IMR-90 (cell line): ENCODE data around the gene ZNF584. TPM values are rescaled to one million over a fixed set of nuclear protein-coding genes. Genes with fewer than 3 reads are reported as not detected.
"Not testable (repeated sequence)": the region's sequence is repeated elsewhere in the genome, so short reads cannot be mapped to it uniquely, and the experiment has no call there.

Experiments
- ATAC-seq: fragments of 200-7000 bp; cut with Tn5 transposase; 2 replicates; pipeline ENCODE4 v1.9.1; 2020; ENCODE audit warnings: low read depth, mild to moderate bottlenecking, moderate library complexity
- BruUV-seq: library from RNA; stranded (reverse); fragments of 400-500 nt; replicated peaks from 2 replicates; lab custom pipeline; 2021; lab: Mats Ljungman, UMichigan
- CTCF ChIA-PET: fragments of 300-600 bp; formaldehyde crosslinking; extraction: SDS; loops from one replicate; lab custom pipeline; 2021; ENCODE audit warnings: antibody characterized with exemption; lab: Yijun Ruan, JAX
- POLR2A ChIA-PET: fragments of 300-600 bp; sonication (Branson Sonifier 250); formaldehyde crosslinking; loops from one replicate; lab custom pipeline; 2022; ENCODE audit warnings: antibody characterized with exemption; ENCODE audit not compliant: unreplicated experiment; lab: Charles Lee
- DNase-seq: peaks from one replicate; pipeline ENCODE4 v3.0.0; 2013
- H2AFZ ChIP-seq: replicated peaks from 2 replicates; pipeline ENCODE3; 2013; ENCODE audit warnings: low read length, mild to moderate bottlenecking; ENCODE audit not compliant: poor library complexity
- H2AK5ac ChIP-seq: 2 replicates; pipeline ENCODE4 v1.6.1; 2013; ENCODE audit warnings: low read depth, low read length, inconsistent platforms
- H2AK9ac ChIP-seq: replicated peaks from 2 replicates; pipeline ENCODE3; 2013; ENCODE audit warnings: mild to moderate bottlenecking, low read depth, low read length, moderate library complexity; ENCODE audit not compliant: poor library complexity
- H2BK120ac ChIP-seq: 2 replicates; pipeline ENCODE4 v1.6.1; 2013; ENCODE audit warnings: low read depth, low read length, inconsistent platforms
- H2BK15ac ChIP-seq: 3 replicates; pipeline ENCODE4 v1.6.1; 2013; ENCODE audit warnings: low read depth, low read length, inconsistent platforms
- H2BK20ac ChIP-seq: 2 replicates; pipeline ENCODE4 v1.6.1; 2013; ENCODE audit warnings: low read depth, mild to moderate bottlenecking, inconsistent platforms, low read length, moderate library complexity
- H2BK5ac ChIP-seq: 2 replicates; pipeline ENCODE4 v1.6.1; 2013; ENCODE audit warnings: mild to moderate bottlenecking, low read depth, low read length, inconsistent platforms; ENCODE audit not compliant: poor library complexity, severe bottlenecking
- H3K14ac ChIP-seq: replicated peaks from 2 replicates; pipeline ENCODE4 v1.6.1; 2013; ENCODE audit warnings: low read depth, low read length, inconsistent platforms
- H3K18ac ChIP-seq: 2 replicates; pipeline ENCODE4 v1.6.1; 2013; ENCODE audit warnings: low read depth, low read length, control low read depth
- H3K23ac ChIP-seq: 2 replicates; pipeline ENCODE4 v1.6.1; 2013; ENCODE audit warnings: low read depth, low read length, inconsistent platforms
- H3K27ac ChIP-seq: 2 replicates; pipeline ENCODE4 v1.5.1; 2013; ENCODE audit warnings: mild to moderate bottlenecking, control low read depth, low read length; ENCODE audit not compliant: insufficient read depth
- H3K27me3 ChIP-seq: 2 replicates; pipeline ENCODE4 v1.6.1; 2013; ENCODE audit warnings: low read length; ENCODE audit not compliant: control insufficient read depth, insufficient read depth
- H3K36me3 ChIP-seq: 2 replicates; pipeline ENCODE4 v1.6.1; 2013; ENCODE audit warnings: low read length, mixed read lengths; ENCODE audit not compliant: control insufficient read depth, insufficient read depth
- H3K4ac ChIP-seq: 2 replicates; pipeline ENCODE4 v1.6.1; 2013; ENCODE audit warnings: low read depth, low read length, inconsistent platforms
- H3K4me1 ChIP-seq: 2 replicates; pipeline ENCODE4 v1.6.1; 2013; ENCODE audit warnings: low read length, mixed read lengths; ENCODE audit not compliant: control insufficient read depth, insufficient read depth
- H3K4me2 ChIP-seq: 2 replicates; pipeline ENCODE4 v1.6.1; 2013; ENCODE audit warnings: low read depth, mild to moderate bottlenecking, control low read depth, low read length, moderate library complexity
- H3K4me3 ChIP-seq: 2 replicates; pipeline ENCODE4 v1.5.1; 2013; ENCODE audit warnings: low read depth, mild to moderate bottlenecking, control low read depth, low read length, moderate library complexity; ENCODE audit not compliant: insufficient read depth
- H3K56ac ChIP-seq: 2 replicates; pipeline ENCODE4 v1.6.1; 2013; ENCODE audit warnings: low read length, inconsistent platforms; ENCODE audit not compliant: insufficient read depth; ENCODE audit errors: extremely low read depth
- H3K79me1 ChIP-seq, 2 experiments: 2 replicates each; pipeline ENCODE4 v1.6.1; 2013; ENCODE audit warnings: low read length in 2 of 2, inconsistent platforms in 1 of 2, low read depth in 1 of 2
- H3K9ac ChIP-seq: 2 replicates; pipeline ENCODE4 v1.6.1; 2013; ENCODE audit warnings: low read depth, low read length, control low read depth
- H3K9me1 ChIP-seq: 2 replicates; pipeline ENCODE4 v1.6.1; 2013; ENCODE audit warnings: low read length, inconsistent platforms; ENCODE audit not compliant: insufficient read depth
- H3K9me3 ChIP-seq: 2 replicates; pipeline ENCODE4 v1.6.1; 2013; ENCODE audit warnings: low read length; ENCODE audit not compliant: control insufficient read depth, insufficient read depth
- H4K20me1 ChIP-seq: 2 replicates; pipeline ENCODE4 v1.6.1; 2013; ENCODE audit warnings: low read length, inconsistent platforms; ENCODE audit not compliant: insufficient read depth
- H4K5ac ChIP-seq: 2 replicates; pipeline ENCODE4 v1.6.1; 2013; ENCODE audit warnings: mild to moderate bottlenecking, low read depth, low read length, control low read depth
- H4K8ac ChIP-seq, 2 experiments: 2 replicates each; pipeline ENCODE4 v1.6.1; 2013; ENCODE audit warnings: low read depth in 2 of 2, low read length in 2 of 2, control low read depth in 1 of 2, inconsistent platforms in 1 of 2
- H4K91ac ChIP-seq: 2 replicates; pipeline ENCODE4 v1.6.1; 2013; ENCODE audit warnings: low read depth, low read length, inconsistent platforms; ENCODE audit not compliant: insufficient read depth
- WGBS, 2 experiments: methylation state at CpG; one replicate each; pipeline versions ENCODE4 v1.1.5 to v1.1.7; 2013; ENCODE audit warnings: missing lambda C conversion rate in 2 of 2; ENCODE audit not compliant: insufficient read length in 1 of 2; ENCODE audit errors: extremely low coverage in 2 of 2; 5-methylcytosine and 5-hydroxymethylcytosine counted together
- dilution Hi-C: fragments of 300-500 bp; cut with HindIII; formaldehyde crosslinking; loops from one replicate; pipeline ENCODE4 v1.14.3; 2018; ENCODE audit warnings: low sequenced_read_pairs; ENCODE audit not compliant: unreplicated experiment
- in situ Hi-C: fragments of 300-500 bp; cut with MboI; formaldehyde crosslinking; loops from 3 replicates; pipeline ENCODE4 v1.14.3; 2019; ENCODE audit warnings: low sequenced_read_pairs, inconsistent platforms, mixed read lengths
- intact Hi-C: fragments of 100-400 bp; cut with micrococcal nuclease; formaldehyde crosslinking; loops from 2 replicates; pipeline ENCODE4 v1.10.0; 2022
- polyA plus RNA-seq, 3 experiments: library from polyadenylated mRNA; depleted of rRNA; stranded (reverse); fragments of >200 nt; gene quantifications; 2 replicates each; pipeline ENCODE4 v1.2.3, GENCODE V29; 2012; ENCODE audit warnings: low replicate concordance in 1 of 3
- total RNA-seq: library from RNA; depleted of rRNA; stranded (reverse); fragments of >200 nt; gene quantifications from 2 replicates; pipeline ENCODE4 v1.2.3, GENCODE V29; 2012

The ZNF584 gene
- total and polyA plus RNA-seq, 2 of the 4 experiments (the other 2 are of a cell fraction) = 11.6 to 15.4 TPM

DNA sequence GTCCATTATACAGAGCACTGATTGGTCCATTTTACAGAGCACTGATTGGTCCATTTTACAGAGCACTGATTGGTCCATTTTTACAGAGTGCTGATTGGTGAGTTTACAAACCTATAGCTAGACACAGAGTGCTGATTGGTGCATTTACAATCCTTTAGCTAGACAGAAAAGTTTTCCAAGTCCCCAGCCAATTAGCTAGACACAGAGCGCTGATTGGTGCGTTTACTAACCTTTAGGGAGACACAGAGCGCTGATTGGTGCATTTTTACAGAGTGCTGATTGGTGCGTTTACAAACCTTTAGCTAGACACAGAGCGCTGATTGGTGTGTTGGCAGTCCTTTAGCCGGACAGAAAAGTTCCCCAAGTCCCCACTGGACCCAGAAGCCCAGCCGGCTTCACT lies 34.5 kb downstream of the ZNF584 start:
- H3K9me1 ChIP-seq, H3K36me3 ChIP-seq, dilution Hi-C loops, H3K4me1 ChIP-seq, H4K8ac ChIP-seq, H2AK5ac ChIP-seq, H2AFZ ChIP-seq, H4K5ac ChIP-seq, H2BK120ac ChIP-seq, H2AK9ac ChIP-seq, H2BK20ac ChIP-seq, H3K23ac ChIP-seq, H3K27me3 ChIP-seq, BruUV-seq, CTCF ChIA-PET, H3K14ac ChIP-seq, H4K20me1 ChIP-seq, in situ Hi-C loops, H2BK15ac ChIP-seq, H3K4ac ChIP-seq, H3K56ac ChIP-seq, H3K27ac ChIP-seq, H2BK5ac ChIP-seq, POLR2A ChIA-PET, H4K91ac ChIP-seq, intact Hi-C loops, ATAC-seq, H3K4me2 ChIP-seq, H3K4me3 ChIP-seq, H3K18ac ChIP-seq, H3K9ac ChIP-seq, DNase-seq: not testable (repeated sequence)
- peaks cover 10% of the 10 kb centered on the region for H3K9me3 ChIP-seq
- WGBS, 2 experiments = 81% methylated on average over 5 of the region's 7 CpGs; no CpG with 5 or more reads in 1 of the 2 experiments
- H3K79me1 ChIP-seq = peaks cover 10 to 24% of the 10 kb centered on the region in 2 experiments

GRCh38 chr19:58448860-58449259 lies 40.4 kb downstream of the ZNF584 start:
- BruUV-seq, POLR2A ChIA-PET, H3K4me1 ChIP-seq, H3K56ac ChIP-seq, H2BK20ac ChIP-seq, H4K8ac ChIP-seq, H3K9me3 ChIP-seq, H3K18ac ChIP-seq, H2AK9ac ChIP-seq, intact Hi-C loops, H4K91ac ChIP-seq, H2BK5ac ChIP-seq, H3K4me3 ChIP-seq, H2BK15ac ChIP-seq, ATAC-seq, H3K9me1 ChIP-seq, in situ Hi-C loops, H3K4ac ChIP-seq, H2BK120ac ChIP-seq, H3K27me3 ChIP-seq, H2AFZ ChIP-seq, H3K4me2 ChIP-seq, CTCF ChIA-PET, dilution Hi-C loops, H3K23ac ChIP-seq, H4K5ac ChIP-seq, H3K14ac ChIP-seq, H3K36me3 ChIP-seq, H4K20me1 ChIP-seq, H3K27ac ChIP-seq, DNase-seq, H2AK5ac ChIP-seq, H3K9ac ChIP-seq: not testable (repeated sequence)
- H3K79me1 ChIP-seq = peaks cover 4 to 13% of the 10 kb centered on the region in 2 experiments; a peak in 2 of 4 replicates
- no CpG with 5 or more reads among the region's 3 CpGs for WGBS, 2 experiments
